HEK293T (cell line): ENCODE data around the gene ARMC6.

Experiments
- CTCF ChIA-PET: fragments of 350-600 bp; formaldehyde crosslinking; extraction: SDS; loops from one replicate; lab custom pipeline; 2021; ENCODE audit warnings: antibody characterized with exemption, inconsistent platforms; lab: Yijun Ruan, JAX
- POLR2A ChIA-PET: fragments of 350-600 bp; formaldehyde crosslinking; extraction: SDS; loops from one replicate; lab custom pipeline; 2020; ENCODE audit warnings: antibody characterized with exemption, inconsistent platforms; lab: Yijun Ruan, JAX
- DNase-seq: peaks from one replicate; pipeline ENCODE4 v3.0.0; 2012; ENCODE audit warnings: mixed read lengths; ENCODE audit errors: extremely low spot score
- ARNT ChIP-seq: fragments of 450-650 bp; IDR thresholded peaks from 2 replicates; pipeline ENCODE4 v1.6.1; 2017; ENCODE audit warnings: mild to moderate bottlenecking
- BHLHE40 ChIP-seq: fragments of 450-650 bp; IDR thresholded peaks from 2 replicates; pipeline ENCODE4 v1.6.1; 2016; ENCODE audit warnings: mild to moderate bottlenecking, moderate library complexity, borderline replicate concordance
- CTBP1 ChIP-seq: fragments of 450-650 bp; IDR thresholded peaks from 2 replicates; pipeline ENCODE4 v1.6.1; 2016; ENCODE audit warnings: borderline replicate concordance
- ELF4 ChIP-seq: fragments of 450-650 bp; IDR thresholded peaks from 2 replicates; pipeline ENCODE4 v1.6.1; 2017; ENCODE audit warnings: antibody characterized with exemption
- FOXA1 ChIP-seq: fragments of 450-650 bp; IDR thresholded peaks from 2 replicates; pipeline ENCODE4 v1.6.1; 2016; ENCODE audit warnings: mild to moderate bottlenecking
- FOXK2 ChIP-seq: fragments of 450-650 bp; IDR thresholded peaks from 2 replicates; pipeline ENCODE4 v1.6.1; 2016; ENCODE audit warnings: mild to moderate bottlenecking
- FOXM1 ChIP-seq: fragments of 450-650 bp; IDR thresholded peaks from 2 replicates; pipeline ENCODE4 v1.6.1; 2017; ENCODE audit warnings: mild to moderate bottlenecking, borderline replicate concordance
- HDGF ChIP-seq: fragments of 450-650 bp; IDR thresholded peaks from 2 replicates; pipeline ENCODE4 v1.6.1; 2017; ENCODE audit warnings: antibody characterized with exemption, borderline replicate concordance
- L3MBTL2 ChIP-seq: fragments of 450-650 bp; conservative IDR thresholded peaks from 2 replicates; pipeline ENCODE4 v1.6.1; 2016; ENCODE audit warnings: mild to moderate bottlenecking
- LEF1 ChIP-seq: fragments of 450-650 bp; IDR thresholded peaks from 2 replicates; pipeline ENCODE4 v1.6.1; 2017; ENCODE audit warnings: mild to moderate bottlenecking, borderline replicate concordance
- NFRKB ChIP-seq: fragments of 450-650 bp; IDR thresholded peaks from 2 replicates; pipeline ENCODE4 v1.6.1; 2016; ENCODE audit warnings: mild to moderate bottlenecking, moderate library complexity
- PKNOX1 ChIP-seq: fragments of 450-650 bp; IDR thresholded peaks from 2 replicates; pipeline ENCODE4 v1.6.1; 2016
- SP1 ChIP-seq: fragments of 450-650 bp; IDR thresholded peaks from 2 replicates; pipeline ENCODE4 v1.6.1; 2017
- SUZ12 ChIP-seq: fragments of 450-650 bp; IDR thresholded peaks from 2 replicates; pipeline ENCODE4 v1.6.1; 2016; ENCODE audit warnings: mild to moderate bottlenecking
- TARDBP ChIP-seq: fragments of 450-650 bp; IDR thresholded peaks from 2 replicates; pipeline ENCODE4 v1.6.1; 2016
- ZNF384 ChIP-seq: fragments of 450-650 bp; IDR thresholded peaks from 2 replicates; pipeline ENCODE4 v1.6.1; 2016

ARMC6 gene

GRCh38 chr19:18990128-18990708 lies 43.2 kb upstream of the ARMC6 start:
- CTCF ChIA-PET: interaction anchor here (0.6 kb wide), 1 partner anchor 225 kb away, joined by 3 read pairs; no protein-coding TSS in a partner anchor
- POLR2A ChIA-PET: no interaction called here

GRCh38 chr19:18991006-18991405 lies 42.4 kb upstream of the ARMC6 start:
- TF ChIP-seq LEF1: no peak
- no peak for TF ChIP-seq NFRKB
- TF ChIP-seq HDGF: no peak
- TF ChIP-seq ARNT: no peak
- no peak for TF ChIP-seq SP1
- TF ChIP-seq L3MBTL2: no peak
- no peak for TF ChIP-seq BHLHE40
- TF ChIP-seq SUZ12: no peak
- CTCF ChIA-PET: no interaction called here
- POLR2A ChIA-PET: no interaction called here
- no peak for DNase-seq

More at GRCh38 chr19:18990128-18990708, 43.2 kb upstream of the ARMC6 start:
- no peak for DNase-seq
- no peak for TF ChIP-seq LEF1
- no peak for TF ChIP-seq SUZ12
- TF ChIP-seq CTBP1: no peak
- no peak for TF ChIP-seq FOXA1
- no peak for TF ChIP-seq FOXM1
- TF ChIP-seq L3MBTL2: no peak
- no peak for TF ChIP-seq BHLHE40
- no peak for TF ChIP-seq ZNF384
- no peak for TF ChIP-seq SP1
- no peak for TF ChIP-seq ARNT

GRCh38 chr19:18991468-18991867 lies 41.9 kb upstream of the ARMC6 start:
- POLR2A ChIA-PET: no interaction called here
- CTCF ChIA-PET: no interaction called here
- DNase-seq: no peak
- no peak for TF ChIP-seq FOXA1
- TF ChIP-seq ELF4: no peak
- TF ChIP-seq SUZ12: no peak
- no peak for TF ChIP-seq LEF1
- no peak for TF ChIP-seq CTBP1
- TF ChIP-seq ZNF384: no peak

- no peak for DNase-seq
- CTCF ChIA-PET: no interaction called here
- POLR2A ChIA-PET: no interaction called here
- no peak for TF ChIP-seq LEF1
- no peak for TF ChIP-seq CTBP1
- no peak for TF ChIP-seq NFRKB
- no peak for TF ChIP-seq HDGF
- TF ChIP-seq FOXM1: no peak
- no peak for TF ChIP-seq ZNF384
- TF ChIP-seq ARNT: no peak
- TF ChIP-seq PKNOX1: no peak
- TF ChIP-seq FOXA1: no peak
- no peak for TF ChIP-seq FOXK2
- TF ChIP-seq BHLHE40: no peak
Measured at GRCh38 chr19:18992696-18993095, 40.7 kb upstream of the ARMC6 start.

- CTCF ChIA-PET: no interaction called here
- DNase-seq: no peak
- POLR2A ChIA-PET: no interaction called here
- no peak for TF ChIP-seq BHLHE40
- no peak for TF ChIP-seq LEF1
- no peak for TF ChIP-seq SP1
- no peak for TF ChIP-seq ZNF384
- no peak for TF ChIP-seq ARNT
- TF ChIP-seq ELF4: no peak
- no peak for TF ChIP-seq TARDBP
- no peak for TF ChIP-seq L3MBTL2
- no peak for TF ChIP-seq PKNOX1
- no peak for TF ChIP-seq FOXA1
- no peak for TF ChIP-seq CTBP1
- no peak for TF ChIP-seq NFRKB
- TF ChIP-seq FOXK2: no peak
- TF ChIP-seq FOXM1: no peak
- no peak for TF ChIP-seq SUZ12
- no peak for TF ChIP-seq HDGF
Measured at GRCh38 chr19:18993115-18993514, 40.3 kb upstream of the ARMC6 start.

GRCh38 chr19:18995804-18996241 lies 37.6 kb upstream of the ARMC6 start:
- TF ChIP-seq LEF1 (no peak), TARDBP (no peak), PKNOX1 (0 out of 2 replicates have a peak, but pooled peaks have one; percentile 31), CTBP1 (no peak), ZNF384 (no peak)
- POLR2A ChIA-PET: interaction anchor here (1.7 kb wide), 1 partner anchor 76 kb away, joined by 3 read pairs; the partner anchor contains the start of genes COPE and DDX49
- DNase-seq: peak; percentile 86
- CTCF ChIA-PET: interaction anchor here (1.2 to 1.7 kb wide), 2 partner anchors 9 to 20 kb away, joined by 3 to 11 read pairs; no protein-coding TSS in a partner anchor
